Stimulated activated CD4-positive, alpha-beta T cell treated with anti-CD3 and anti-CD28 coated beads, Interleukin-15, amount 100 ng/mL, for 24 hours (primary cell): ENCODE data around the gene TMEM89.

ENCODE experiments used
- DNase-seq: peaks from one replicate; pipeline ENCODE4 v3.0.0-alpha.2; 2020

TMEM89 gene

GRCh38 chr3:48609088-48610005 is 12.2 kb downstream of the TMEM89 start, which contains the start of gene UQCRC1:
TSS of gene UQCRC1 (minus strand) at chr3:48609646. CDS start at chr3:48609620, 26 bp downstream.
- DNase-seq: peak; percentile 94

DNA sequence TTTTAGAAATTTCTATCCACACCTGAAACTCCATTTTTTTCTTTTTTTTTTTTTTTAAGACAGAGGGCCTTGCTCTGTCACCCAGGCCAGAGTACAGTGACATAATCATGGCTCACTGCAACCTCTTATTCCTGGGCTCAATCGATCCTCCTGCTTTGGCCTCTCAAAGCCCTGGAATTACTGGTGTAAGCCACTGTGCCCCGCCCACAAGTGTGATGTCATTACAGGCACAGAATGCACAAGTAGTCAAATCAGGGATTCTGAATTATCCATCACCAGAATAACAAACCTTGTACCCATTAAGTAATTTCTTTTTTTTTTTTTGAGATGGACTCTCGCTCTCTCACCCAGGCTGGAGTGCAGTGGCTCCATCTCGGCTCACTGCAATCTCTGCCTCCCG is 14.1 kb downstream of the TMEM89 start:
- DNase-seq: peak; percentile 57

DNA sequence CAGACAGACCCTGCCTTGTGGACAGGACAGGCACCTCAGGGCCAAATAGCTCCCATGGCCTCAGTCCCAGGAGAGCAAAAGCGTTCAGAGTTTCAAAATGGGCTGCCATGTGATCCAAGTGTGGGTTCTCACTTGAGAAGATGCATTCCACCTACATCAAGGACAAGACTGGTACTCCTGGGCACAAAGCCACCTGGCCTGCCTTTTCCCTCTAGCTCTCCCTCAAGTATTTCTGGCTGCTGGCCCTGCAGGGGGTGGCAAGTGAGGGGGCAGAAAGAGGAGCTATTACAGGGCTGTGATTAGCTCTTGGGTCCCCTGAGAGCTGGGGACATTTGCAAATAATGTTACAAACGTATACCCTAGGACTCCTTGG is 20.0 kb downstream of the TMEM89 start:
- DNase-seq: no peak

DNA sequence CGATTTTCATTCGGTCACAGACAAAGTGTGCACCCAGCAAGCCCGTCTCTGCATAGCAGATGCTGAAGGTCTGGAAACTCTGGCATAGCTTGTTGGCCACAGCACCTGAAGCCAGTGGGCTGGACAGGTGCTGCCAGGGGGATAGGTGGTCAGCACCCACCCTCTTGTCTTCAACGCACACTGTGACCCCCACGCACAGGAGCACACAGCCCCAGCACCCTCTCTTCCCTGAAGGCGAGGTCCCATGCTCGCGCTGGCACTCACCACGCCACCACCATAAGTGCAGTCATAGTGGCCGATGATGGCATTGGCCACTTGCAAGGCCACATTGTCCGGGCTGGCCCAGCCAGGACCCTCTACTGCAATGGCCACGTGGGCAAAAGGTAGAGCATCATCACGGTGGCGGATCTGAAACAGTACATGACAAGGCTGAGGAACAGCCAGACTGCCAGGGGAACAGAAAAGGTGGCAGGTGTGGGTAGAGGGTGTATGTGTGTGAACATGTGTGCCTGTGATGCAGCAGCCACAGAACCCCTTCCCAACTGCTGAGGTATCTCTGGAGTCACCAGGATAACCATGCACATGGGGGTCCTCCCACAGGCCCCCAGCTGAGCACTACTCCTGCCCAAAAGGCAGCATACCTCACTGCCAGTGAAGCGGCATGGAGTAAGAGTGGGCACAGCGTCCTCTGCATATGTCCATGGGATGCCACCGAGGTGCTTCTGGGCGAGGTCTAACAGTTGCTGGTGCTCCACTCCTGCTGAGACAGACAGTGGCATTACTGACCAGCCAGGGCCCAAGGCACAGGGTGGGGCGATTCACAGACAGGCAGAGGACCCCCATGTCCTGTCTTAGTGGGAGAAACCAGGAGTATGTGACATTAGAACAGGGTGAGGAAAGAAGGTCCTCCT is 20.6 kb downstream of the TMEM89 start:
- DNase-seq: no peak

- DNase-seq: no peak
These were observed 21.9 kb downstream of the TMEM89 start for GRCh38 chr3:48599509-48600285.

DNA sequence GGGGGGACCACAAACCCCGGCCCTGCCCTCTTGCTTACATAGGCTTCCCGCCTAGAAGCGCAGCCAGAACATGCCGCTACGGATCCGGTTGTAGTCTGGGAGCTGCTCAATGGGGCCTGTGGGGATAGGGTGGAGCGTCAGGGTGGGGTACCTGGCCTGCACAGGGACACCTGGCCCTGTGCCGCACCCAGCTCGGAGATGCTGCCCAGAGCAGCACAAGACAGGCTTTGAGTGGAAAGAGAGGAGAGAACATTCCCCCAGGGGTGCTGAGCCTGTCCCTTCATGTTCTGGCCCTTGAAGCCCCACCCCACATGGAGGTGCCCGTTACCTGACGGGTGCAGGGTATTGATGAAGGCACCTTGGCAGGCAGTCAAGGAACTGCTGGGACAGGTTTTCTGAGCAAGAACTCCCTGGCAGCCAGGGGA is 22.5 kb downstream of the TMEM89 start:
- no peak for DNase-seq

DNA sequence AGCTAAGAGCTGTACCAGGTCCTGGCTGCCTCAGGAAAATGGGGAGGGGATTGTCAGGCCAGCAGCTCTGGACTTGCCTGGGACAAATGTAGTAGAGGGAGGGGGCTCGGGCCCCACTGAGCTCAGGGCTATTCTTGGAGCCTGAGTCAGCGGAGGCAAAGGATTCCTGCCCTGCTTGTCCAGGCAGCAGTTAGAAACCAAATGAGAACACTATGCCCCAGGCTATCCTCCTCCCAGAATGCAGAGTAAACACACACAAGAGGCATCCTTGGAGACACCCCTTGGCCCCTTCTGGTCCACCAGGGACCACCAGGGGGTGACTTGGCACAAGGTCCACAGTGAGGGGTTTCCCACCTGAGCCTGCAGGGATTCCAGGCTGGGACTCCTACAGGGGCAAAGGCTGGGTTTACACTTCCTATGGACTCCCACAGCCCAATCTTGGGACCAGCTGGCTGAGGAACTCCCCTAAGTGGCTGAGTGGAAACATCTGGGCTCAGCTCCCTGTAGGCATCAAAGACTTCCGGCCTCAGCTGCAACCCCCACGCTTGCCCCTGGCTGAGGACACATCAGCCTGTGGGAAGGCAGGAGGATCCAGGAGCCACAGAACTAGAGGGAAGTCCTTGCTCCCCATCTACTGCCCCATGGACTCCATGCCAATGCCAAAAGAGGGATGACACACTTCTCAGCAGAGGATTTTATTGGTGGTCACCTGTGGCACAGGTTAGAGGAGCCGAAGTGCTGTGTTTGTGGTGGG is 23.1 kb downstream of the TMEM89 start:
- no peak for DNase-seq

DNA sequence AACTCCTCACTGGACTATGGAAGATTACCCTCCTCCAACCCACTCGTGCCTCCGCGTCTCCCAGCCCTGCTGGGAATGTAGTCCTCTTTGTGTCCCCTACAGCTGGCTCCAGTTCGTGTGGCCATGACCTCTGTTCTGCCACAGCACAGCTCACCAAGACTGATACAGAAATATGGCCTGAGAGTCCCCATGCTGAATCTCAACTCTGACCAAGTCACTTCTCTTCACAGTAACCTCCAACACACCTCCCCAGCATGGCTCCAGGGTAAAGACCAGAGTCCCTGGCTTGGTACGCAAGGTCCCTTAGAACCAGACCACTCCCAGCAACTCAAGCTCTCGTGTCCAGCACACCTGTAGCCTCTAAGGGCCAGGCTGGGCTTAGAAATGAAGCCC is 24.2 kb downstream of the TMEM89 start:
- no peak for DNase-seq

DNA sequence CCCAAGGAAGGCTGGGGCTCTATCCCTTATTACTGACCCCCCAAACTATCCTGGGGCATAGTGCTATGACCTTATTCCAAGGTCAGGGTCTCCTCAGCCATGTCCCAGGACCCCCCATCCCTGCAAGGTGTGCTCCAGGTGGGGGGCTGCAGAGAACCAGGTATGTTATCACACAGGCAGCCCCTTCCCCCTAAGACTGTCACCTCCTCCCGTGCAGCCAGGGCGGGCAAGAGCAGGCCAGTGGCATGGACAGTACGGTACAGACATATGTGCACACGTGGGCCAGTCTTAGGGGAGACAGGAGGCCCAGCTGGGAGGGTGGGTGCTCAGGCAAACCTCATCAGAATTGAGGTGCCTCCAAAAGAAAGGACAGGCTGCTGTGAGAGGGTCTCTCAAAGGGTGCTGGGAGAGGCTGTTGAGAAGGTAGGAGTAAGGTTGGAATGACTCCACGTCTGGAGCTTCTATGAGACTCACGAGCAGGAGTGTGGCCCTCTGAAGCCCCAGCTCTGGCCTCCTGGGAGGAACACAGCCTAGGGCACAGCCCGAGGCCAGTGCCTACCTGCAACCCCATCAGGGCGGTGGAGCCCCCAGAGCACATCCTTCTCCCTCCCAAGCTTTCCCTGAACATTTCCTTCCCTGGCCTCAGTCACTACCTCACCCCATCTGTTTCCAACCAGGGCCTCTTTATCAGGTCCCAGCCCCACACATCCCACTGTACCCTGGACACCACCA is 24.7 kb downstream of the TMEM89 start:
- no peak for DNase-seq

DNA sequence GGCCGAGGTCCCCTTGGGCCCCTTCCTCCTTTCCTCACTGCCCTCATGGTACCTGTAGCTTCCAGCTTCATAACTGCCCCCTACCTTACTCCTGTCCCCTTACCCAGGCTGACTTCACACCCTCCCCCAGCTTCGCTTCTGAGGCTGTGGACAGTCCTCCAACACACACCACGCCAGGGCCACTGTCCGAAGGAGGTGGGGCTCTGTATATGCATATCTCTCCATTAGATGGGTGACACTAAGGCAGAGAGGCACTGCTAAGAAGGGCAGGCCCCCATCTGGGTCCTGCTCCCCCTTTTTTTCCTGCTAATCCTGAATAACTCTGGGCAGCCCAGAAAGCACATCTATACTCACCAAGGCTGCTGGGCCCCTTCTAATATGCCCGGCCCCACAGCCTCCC is 25.4 kb downstream of the TMEM89 start:
- no peak for DNase-seq

GRCh38 chr3:48595526-48596121 is 25.9 kb downstream of the TMEM89 start:
- DNase-seq: no peak

DNA sequence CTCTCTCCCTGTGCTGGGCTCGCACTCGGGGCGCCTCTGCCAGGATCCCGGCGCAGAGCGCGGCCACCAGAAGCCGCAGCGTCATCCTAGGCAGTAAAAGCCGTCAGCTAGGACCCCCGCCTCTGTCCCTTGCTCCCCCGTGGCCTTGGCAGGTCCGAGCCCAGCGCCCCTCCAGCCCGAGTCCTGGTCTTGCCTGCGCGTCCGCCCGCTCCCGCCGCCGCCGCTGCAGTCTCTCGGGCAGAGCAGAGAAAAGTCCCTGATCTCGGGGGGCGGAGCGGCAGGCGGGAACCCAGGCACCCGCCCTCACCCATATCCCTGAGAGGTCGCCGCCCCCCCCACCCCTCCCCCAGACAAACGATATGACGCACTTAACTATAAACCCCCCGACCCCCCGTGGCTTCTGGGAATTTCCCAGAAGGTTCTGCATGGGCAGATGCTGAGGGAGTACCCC is 26.5 kb downstream of the TMEM89 start, which contains the start of gene COL7A1:
TSS of gene COL7A1 (minus strand) at position 255 of the 451 bp plus-strand sequence. CDS start at position 85, 170 bp downstream.
- DNase-seq: peak; percentile 19

- DNase-seq: no peak
These were observed 27.0 kb downstream of the TMEM89 start for GRCh38 chr3:48594417-48595049.

- no peak for DNase-seq
These were observed 28.2 kb downstream of the TMEM89 start for GRCh38 chr3:48593337-48593736.

DNA sequence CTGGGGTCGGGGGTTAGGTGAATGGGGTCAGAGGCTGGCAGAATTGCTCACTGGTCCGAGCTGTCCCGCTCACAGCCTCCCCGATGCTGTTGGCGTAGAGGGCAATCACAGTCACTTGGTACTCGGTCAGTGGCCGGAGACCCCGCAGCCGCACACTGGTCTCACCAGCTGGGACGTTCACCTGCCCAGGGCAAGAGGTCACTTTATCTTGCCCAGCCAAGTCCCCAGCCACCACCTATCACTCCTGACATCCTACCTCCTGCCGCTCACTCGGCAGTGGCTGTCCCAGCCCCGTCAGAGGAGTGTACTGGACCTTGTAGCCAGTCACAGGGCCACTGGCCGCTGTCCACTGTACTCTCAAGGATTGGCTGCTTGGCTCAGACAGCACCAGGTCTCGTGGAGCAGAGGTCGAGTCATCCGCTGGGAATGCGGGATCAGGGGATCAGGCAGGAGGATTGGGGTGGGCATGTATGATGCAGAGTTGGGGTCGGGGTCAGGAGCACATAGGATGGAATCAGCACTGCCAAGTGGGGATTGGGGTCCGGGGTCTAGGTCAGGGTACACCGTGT is 29.0 kb downstream of the TMEM89 start:
- DNase-seq: no peak

DNA sequence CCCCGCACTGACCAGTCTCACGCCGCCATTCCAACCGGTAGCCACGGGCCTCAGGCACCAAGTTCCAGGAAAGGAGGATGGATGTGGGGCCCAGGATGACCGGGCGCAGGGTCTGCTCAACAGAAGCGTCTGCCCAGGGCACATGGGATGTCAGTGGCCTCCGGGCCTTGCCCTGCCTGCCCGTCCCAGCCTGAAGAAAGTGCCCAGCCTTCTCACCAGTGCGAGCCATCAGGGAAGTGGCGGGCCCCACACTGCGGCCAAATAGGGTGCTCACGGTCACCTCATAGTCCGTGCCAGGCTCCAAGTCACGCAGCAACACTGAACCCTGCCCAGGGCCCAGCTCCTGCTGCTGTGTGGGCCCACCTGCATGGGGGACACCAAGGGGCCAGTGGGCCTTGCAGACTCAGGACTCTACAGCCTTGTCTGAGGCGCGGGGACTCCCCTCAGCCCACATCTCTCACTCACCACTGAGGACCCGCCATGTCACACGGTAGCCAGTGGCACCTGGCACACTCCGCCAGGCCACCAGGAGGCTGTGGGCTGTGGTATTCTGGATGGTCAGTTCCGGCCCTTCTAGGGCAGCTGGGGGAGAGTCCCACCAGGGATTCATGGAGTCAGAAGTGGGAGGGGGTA is 29.6 kb downstream of the TMEM89 start:
- no peak for DNase-seq

- no peak for DNase-seq
These were observed 30.1 kb downstream of the TMEM89 start for GRCh38 chr3:48591436-48591835.

DNA sequence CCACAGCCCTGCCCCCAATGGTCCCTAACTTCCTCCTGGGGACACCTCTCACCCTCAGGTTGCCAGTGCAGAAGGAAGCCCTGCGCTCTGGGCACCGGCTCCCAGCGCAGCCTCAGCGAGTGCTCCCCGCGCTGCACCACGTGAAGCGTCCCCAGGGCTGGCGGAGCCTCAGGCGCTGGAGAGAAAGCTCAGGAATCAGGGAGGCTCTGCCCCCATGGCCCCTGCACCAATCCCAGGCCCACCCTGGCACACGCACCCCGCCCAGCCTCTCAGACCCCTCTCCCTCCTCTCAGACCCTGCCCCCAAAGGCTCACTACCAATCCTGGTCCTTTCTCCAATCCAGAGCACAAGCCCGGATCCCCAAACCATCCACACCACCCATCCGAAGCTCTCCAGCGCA is 33.3 kb downstream of the TMEM89 start:
- DNase-seq: no peak

DNA sequence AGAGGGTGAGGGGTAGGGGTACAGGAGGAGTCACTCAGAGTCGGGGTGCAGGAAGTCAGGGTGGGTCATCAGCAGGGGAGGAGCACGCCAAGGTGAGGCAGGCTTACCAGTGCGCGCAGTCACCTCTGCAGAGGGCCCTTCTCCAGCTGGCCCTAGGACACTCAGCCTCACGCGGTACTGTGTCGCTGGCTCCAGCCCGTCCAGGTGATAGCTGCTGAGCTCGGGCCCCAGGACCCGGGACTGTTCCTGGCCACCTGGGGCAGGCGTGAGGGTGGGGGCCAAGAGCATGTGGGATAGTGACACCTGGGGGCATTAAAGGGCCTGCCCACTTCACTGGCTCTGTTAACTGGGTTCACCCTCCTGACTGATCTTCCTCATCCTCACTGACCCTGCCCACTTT is 33.9 kb downstream of the TMEM89 start:
- DNase-seq: no peak
